Heart left ventricle (tissue), 16 donors: ENCODE measurements around the gene BIN2. TPM values are rescaled to one million over a fixed set of nuclear protein-coding genes. Genes with fewer than 3 reads are reported as not detected.

Experiments used
- ATAC-seq, 4 donors: fragments of 200-7000 bp; cut with Tn5 transposase; one replicate each; pipeline ENCODE4 v1.9.1; 2020 to 2022; ENCODE audit warnings: moderate library complexity in 4 of 4, mild to moderate bottlenecking in 3 of 4, moderate number of reproducible peaks in 1 of 4
- DNase-seq, 5 donors: peaks; one replicate each; pipeline ENCODE4 v3.0.0-alpha.2; 2020
- H3K27ac ChIP-seq, 12 donors: fragments of 200-600 bp; sonication (generic) in 4 of 12; one replicate each; pipeline versions ENCODE4 v1.5.0 to v1.8.0; 2016 to 2022; ENCODE audit warnings: mild to moderate bottlenecking in 2 of 12
- H3K27me3 ChIP-seq, 9 donors: fragments of 200-600 bp; sonication (generic) in 2 of 9; one replicate each; pipeline versions ENCODE4 v1.5.1 to v1.8.0; 2016 to 2022; ENCODE audit warnings: mild to moderate bottlenecking in 3 of 9
- H3K36me3 ChIP-seq, 9 donors: fragments of 200-600 bp; sonication (generic) in 2 of 9; one replicate each; pipeline versions ENCODE4 v1.5.0 to v1.8.0; 2018 to 2022; ENCODE audit warnings: mild to moderate bottlenecking in 2 of 9
- H3K4me1 ChIP-seq, 12 donors: fragments of 200-600 bp; sonication (generic) in 4 of 12; one replicate each; pipeline versions ENCODE4 v1.5.0 to v1.8.0; 2016 to 2022; ENCODE audit warnings: mild to moderate bottlenecking in 3 of 12
- H3K4me3 ChIP-seq, 12 donors: fragments of 200-600 bp; sonication (generic) in 4 of 12; one replicate each; pipeline versions ENCODE4 v1.5.0 to v1.8.0; 2017 to 2022; ENCODE audit warnings: mild to moderate bottlenecking in 9 of 12, moderate library complexity in 4 of 12
- H3K9me3 ChIP-seq, 12 donors: fragments of 200-600 bp; sonication (generic) in 4 of 12; one replicate each; pipeline versions ENCODE4 v1.5.0 to v1.8.0; 2016 to 2022; ENCODE audit warnings: mild to moderate bottlenecking in 1 of 12
- POLR2A ChIP-seq, 2 donors: fragments of 450-650 bp; IDR thresholded peaks; one replicate each; pipeline ENCODE4 v1.6.1; 2017; ENCODE audit warnings: antibody characterized with exemption in 2 of 2, mild to moderate bottlenecking in 2 of 2, moderate library complexity in 2 of 2
- WGBS, 4 donors: extraction: QIAGEN DNeasy Blood & Tissue Kit in 2 of 4; methylation state at CpG; one replicate each; pipeline versions ENCODE4 v1.1.5 to v1.1.7; 2013 to 2018; 5-methylcytosine and 5-hydroxymethylcytosine counted together
- intact Hi-C, 10 donors: fragments of 100-400 bp; cut with DNase I; formaldehyde crosslinking; loops; one replicate each; pipeline versions ENCODE4 v1.11.1 to v1.14.2; 2022
- polyA plus RNA-seq, 2 donors: library from polyadenylated mRNA; stranded (reverse); fragments of 200-250 nt; gene quantifications; one replicate each; pipeline ENCODE4 v1.2.3, GENCODE V29; 2013
- total RNA-seq, 9 donors: library from RNA; depleted of rRNA in 2 of 9; stranded (reverse); fragments of >200 nt in 2 of 9; fragmentation: NEBNext Ultra II Directional in 3 of 9; extraction: Animal tissue kit (Norgen Biotek cat#: 25700) in 3 of 9; gene quantifications; one replicate each; pipeline versions ENCODE4 v1.1.0 to v1.2.4, GENCODE V29; 2016 to 2023
- TF ChIP-seq, protein P1 (sequence below), 12 donors: fragments of 200-600 bp; sonication (generic) in 4 of 12; IDR thresholded peaks; one replicate each; pipeline versions ENCODE4 v1.5.0 to v1.8.0; 2018 to 2022; ENCODE audit warnings: antibody characterized with exemption in 12 of 12, mild to moderate bottlenecking in 5 of 12
- donor health status: ischemic (EF 13 %, LVEDD 7.1; RV severe dilation, severe dysfunction).
- donor health status: healthy with polysubstance abuse.
- donor health status: DM: no; HTN: yes; CAD: no.
- donor health status: DM: no; HTN: no; CAD: no.
- donor health status: ischemic (EF 25% LVEDD 6.9; RV normal size, moderate dysfunction).
- donor health status: ischemic (EF 25% LVEDD 5.7; RV mildly dilated, moderate dysfunction).
- donor health status: healthy.
- donor health status: DM: yes; HTN: yes; CAD: no.
- donor health status: ischemic (EF 35%, LVEDD 5.7; RV mildly dilated, moderate dysfunction).
- donor health status: nonischemic (EF 11% LVEDD 7.7; RV severe dilation, severe dysfunction).
- donor health status: DM: yes; HTN: yes; CAD: no.
- donor health status: PGD.
- donor health status: ischemic (EF 29% LVEDD 5.4; RV normal size, mild dysfunction).
- donor health status: nonischemic (EF 23%, LVEDD 6.1; RV moderate dilation, normal function).

Gene BIN2
- total and polyA plus RNA-seq, 11 donors: 0.72 to 23.8 (median 1.6) TPM

DNA sequence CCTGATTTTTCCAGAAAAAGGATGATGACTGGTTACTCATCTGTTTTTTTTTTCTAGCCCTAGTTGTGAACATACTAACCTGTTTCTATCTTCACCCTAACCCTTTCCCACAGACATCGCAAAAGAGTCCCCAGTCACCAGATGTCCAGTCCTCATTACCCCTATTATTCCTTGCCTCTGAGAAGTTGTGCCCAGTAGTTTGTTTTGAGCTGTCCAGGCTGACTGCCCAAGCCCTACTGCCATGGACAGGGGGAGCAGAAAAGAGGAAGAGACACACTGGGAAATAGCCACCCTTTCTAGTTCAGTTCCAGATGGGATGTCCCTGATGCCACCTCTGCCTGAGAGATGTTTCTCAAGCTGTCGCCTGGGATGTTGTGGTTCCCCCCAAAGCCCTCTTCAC is 36.3 kb upstream of the BIN2 start:
- peaks cover 0 to 35% (median 0%) of the 10 kb centered on the region in 9 donors for H3K36me3 ChIP-seq
- no peak overlapping the region for H3K4me3 ChIP-seq
- no peak overlapping the region for H3K27ac ChIP-seq
- ATAC-seq (no peak), DNase-seq (no peak)
- intact Hi-C loops: no loop called here
- no peak for TF ChIP-seq POLR2A (IDR thresholded peaks at IDR 0.05)
- TF ChIP-seq, protein P1, sequence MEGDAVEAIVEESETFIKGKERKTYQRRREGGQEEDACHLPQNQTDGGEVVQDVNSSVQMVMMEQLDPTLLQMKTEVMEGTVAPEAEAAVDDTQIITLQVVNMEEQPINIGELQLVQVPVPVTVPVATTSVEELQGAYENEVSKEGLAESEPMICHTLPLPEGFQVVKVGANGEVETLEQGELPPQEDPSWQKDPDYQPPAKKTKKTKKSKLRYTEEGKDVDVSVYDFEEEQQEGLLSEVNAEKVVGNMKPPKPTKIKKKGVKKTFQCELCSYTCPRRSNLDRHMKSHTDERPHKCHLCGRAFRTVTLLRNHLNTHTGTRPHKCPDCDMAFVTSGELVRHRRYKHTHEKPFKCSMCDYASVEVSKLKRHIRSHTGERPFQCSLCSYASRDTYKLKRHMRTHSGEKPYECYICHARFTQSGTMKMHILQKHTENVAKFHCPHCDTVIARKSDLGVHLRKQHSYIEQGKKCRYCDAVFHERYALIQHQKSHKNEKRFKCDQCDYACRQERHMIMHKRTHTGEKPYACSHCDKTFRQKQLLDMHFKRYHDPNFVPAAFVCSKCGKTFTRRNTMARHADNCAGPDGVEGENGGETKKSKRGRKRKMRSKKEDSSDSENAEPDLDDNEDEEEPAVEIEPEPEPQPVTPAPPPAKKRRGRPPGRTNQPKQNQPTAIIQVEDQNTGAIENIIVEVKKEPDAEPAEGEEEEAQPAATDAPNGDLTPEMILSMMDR (IDR thresholded peaks at IDR 0.05): no peak
- H3K27me3 ChIP-seq: no peaks in the 10 kb centered on the region
- no peaks in the 10 kb centered on the region for H3K9me3 ChIP-seq
- WGBS, 4 donors: 91 to 97% (median 94%) methylated on average over 2 of the region's 2 CpGs
- H3K4me1 ChIP-seq: no peaks in the 10 kb centered on the region

DNA sequence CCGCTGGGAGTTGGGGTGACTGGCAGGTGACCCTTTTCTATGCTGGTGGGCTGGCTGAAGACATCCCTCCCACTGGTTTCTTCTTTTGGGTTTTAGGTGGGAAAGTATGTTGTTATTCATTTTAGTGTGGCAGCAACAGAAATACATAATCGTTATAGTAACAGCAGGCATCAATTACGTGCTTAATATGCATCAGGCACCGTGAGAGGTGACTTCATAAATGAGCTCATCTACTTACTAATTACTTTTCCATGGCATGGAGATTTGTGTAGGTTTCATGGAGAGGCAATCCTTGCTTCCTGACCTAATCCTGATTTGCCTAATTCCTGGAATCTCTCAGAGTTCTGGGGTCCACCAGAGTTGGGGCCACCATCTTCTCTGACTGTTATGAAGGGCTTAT is 35.9 kb upstream of the BIN2 start:
- intact Hi-C loops: no loop called here
- WGBS, 4 donors: 83 to 93% (median 87%) methylated on average over 4 of the region's 4 CpGs

GRCh38 chr12:51358496-51358895 is 34.5 kb upstream of the BIN2 start:
- WGBS, 4 donors: 93 to 97% (median 95%) methylated on average over 7 to 8 of the region's 8 CpGs
- Histone ChIP-seq H3K4me1 (no peaks in the 10 kb centered on the region), H3K27ac (no peak overlapping the region), H3K36me3 (peaks cover 0 to 28% (median 0%) of the 10 kb centered on the region in 9 donors), H3K9me3 (no peaks in the 10 kb centered on the region), H3K4me3 (no peak overlapping the region), H3K27me3 (no peaks in the 10 kb centered on the region)
- no peak for TF ChIP-seq POLR2A (IDR thresholded peaks at IDR 0.05)
- TF ChIP-seq, protein P1 (IDR thresholded peaks at IDR 0.05): no peak
- no peak for DNase-seq
- no peak for ATAC-seq
- intact Hi-C loops: no loop called here

More for the DNA sequence above, 35.9 kb upstream of the BIN2 start:
- ATAC-seq (no peak), DNase-seq (no peak)
- Histone ChIP-seq H3K4me1 (no peaks in the 10 kb centered on the region), H3K4me3 (no peak overlapping the region), H3K27me3 (no peaks in the 10 kb centered on the region), H3K27ac (no peak overlapping the region), H3K36me3 (peaks cover 0 to 35% (median 0%) of the 10 kb centered on the region in 9 donors), H3K9me3 (no peaks in the 10 kb centered on the region)
- no peak for TF ChIP-seq POLR2A (IDR thresholded peaks at IDR 0.05)
- TF ChIP-seq, protein P1 (IDR thresholded peaks at IDR 0.05): no peak

- Histone ChIP-seq H3K4me1 (no peaks in the 10 kb centered on the region), H3K9me3 (no peaks in the 10 kb centered on the region), H3K27me3 (no peaks in the 10 kb centered on the region), H3K27ac (no peak overlapping the region), H3K36me3 (peaks cover 0 to 28% (median 0%) of the 10 kb centered on the region in 9 donors), H3K4me3 (no peak overlapping the region)
- ATAC-seq (no peak), DNase-seq (no peak)
- no peak for TF ChIP-seq POLR2A (IDR thresholded peaks at IDR 0.05)
- TF ChIP-seq, protein P1 (IDR thresholded peaks at IDR 0.05): no peak
- WGBS, 4 donors: 81 to 92% (median 86%) methylated on average over 9 to 10 of the region's 10 CpGs
- intact Hi-C loops: no loop called here
These were observed 33.5 kb upstream of the BIN2 start for GRCh38 chr12:51357374-51358047.
